Stimulated activated CD8-positive, alpha-beta memory T cell treated with anti-CD3 and anti-CD28 coated beads, Interleukin-7, amount 100 ng/mL, for 4 hours (primary cell): Measurements from ENCODE around the gene PPP1CC.
"Not testable (repeated sequence)": the region's sequence is repeated elsewhere in the genome, so short reads cannot be mapped to it uniquely, and the experiment has no call there.

ENCODE experiments used
- DNase-seq, 2 donors: peaks; one replicate each; pipeline ENCODE4 v3.0.0-alpha.2; 2020; ENCODE audit warnings: low read depth in 2 of 2

Gene PPP1CC

GRCh38 chr12:110754101-110754793 is 11.6 kb upstream of the PPP1CC start:
- DNase-seq: no peak

- no peak for DNase-seq
Observed at GRCh38 chr12:110750784-110751461, 8.2 kb upstream of the PPP1CC start.

GRCh38 chr12:110746550-110746949 is 3.9 kb upstream of the PPP1CC start:
- no peak for DNase-seq

GRCh38 chr12:110745542-110746284 is 3.0 kb upstream of the PPP1CC start:
- DNase-seq: no peak

- DNase-seq: no peak
Observed at GRCh38 chr12:110744601-110745264, 2.0 kb upstream of the PPP1CC start.

GRCh38 chr12:110744151-110744571 is 1.5 kb upstream of the PPP1CC start:
- DNase-seq: no peak

- peak in 1 of 2 donors; percentile 5 for DNase-seq
Observed at GRCh38 chr12:110743571-110744093, 941 bp upstream of the PPP1CC start.

- DNase-seq: peak in 1 of 2 donors; percentile 3
Observed at GRCh38 chr12:110742096-110742717, 484 bp downstream of the PPP1CC start.

- peak in 1 of 2 donors; percentile 4 for DNase-seq
Observed at GRCh38 chr12:110741341-110742095, 1.2 kb downstream of the PPP1CC start.

GRCh38 chr12:110739894-110740293 is 2.8 kb downstream of the PPP1CC start:
- no peak for DNase-seq

GRCh38 chr12:110739488-110739887 is 3.2 kb downstream of the PPP1CC start:
- DNase-seq: no peak

- no peak for DNase-seq
Observed at GRCh38 chr12:110737532-110737931, 5.2 kb downstream of the PPP1CC start.

- DNase-seq: not testable (repeated sequence)
Observed at GRCh38 chr12:110737016-110737415, 5.7 kb downstream of the PPP1CC start.

GRCh38 chr12:110733900-110734299 is 8.8 kb downstream of the PPP1CC start:
- no peak for DNase-seq

- no peak for DNase-seq
Observed at GRCh38 chr12:110733089-110733715, 9.5 kb downstream of the PPP1CC start.

GRCh38 chr12:110732572-110732971 is 10.1 kb downstream of the PPP1CC start:
- DNase-seq: no peak

- no peak for DNase-seq
Observed at GRCh38 chr12:110731479-110731878, 11.2 kb downstream of the PPP1CC start.

- DNase-seq: no peak
Observed at GRCh38 chr12:110728628-110729027, 14.1 kb downstream of the PPP1CC start.

- DNase-seq: no peak
Observed at GRCh38 chr12:110726708-110727369, 15.9 kb downstream of the PPP1CC start.

GRCh38 chr12:110726028-110726427 is 16.7 kb downstream of the PPP1CC start:
- DNase-seq: no peak
